ENCODE data around the gene AGMO.
A peak's percentile ranks its signal among the peaks of the same experiment; 100 is the strongest.

The AGMO gene

GRCh38 chr7:15389073-15389472 is 172.7 kb downstream of the AGMO start:
- no peak for DNase-seq

- no peak for DNase-seq
Measured at GRCh38 chr7:15378494-15379145, 183.2 kb downstream of the AGMO start.

- DNase-seq, result no peak
Measured at GRCh38 chr7:15376600-15376999, 185.2 kb downstream of the AGMO start.

- DNase-seq, result no peak
Measured at GRCh38 chr7:15370441-15370840, 191.4 kb downstream of the AGMO start.

GRCh38 chr7:15368653-15369052 is 193.2 kb downstream of the AGMO start:
- DNase-seq, result no peak

- DNase-seq, result no peak
Measured at GRCh38 chr7:15367897-15368296, 193.9 kb downstream of the AGMO start.

- no peak for DNase-seq
Measured at GRCh38 chr7:15358112-15358511, 203.7 kb downstream of the AGMO start.

- DNase-seq, result no peak
Measured at GRCh38 chr7:15352421-15353206, 209.2 kb downstream of the AGMO start.

GRCh38 chr7:15345216-15345615 is 216.6 kb downstream of the AGMO start:
- no peak for DNase-seq

- no peak for DNase-seq
Measured at GRCh38 chr7:15341817-15342216, 220.0 kb downstream of the AGMO start.

GRCh38 chr7:15336146-15336545 is 225.7 kb downstream of the AGMO start:
- DNase-seq, result no peak

- DNase-seq, result no peak
Measured at GRCh38 chr7:15335390-15335789, 226.4 kb downstream of the AGMO start.

- no peak for DNase-seq
Measured at GRCh38 chr7:15334536-15335263, 227.1 kb downstream of the AGMO start.

GRCh38 chr7:15332956-15333355 is 228.9 kb downstream of the AGMO start:
- no peak for DNase-seq

GRCh38 chr7:15330943-15331342 is 230.9 kb downstream of the AGMO start:
- DNase-seq, result no peak

- DNase-seq, result no peak
Measured at GRCh38 chr7:15327001-15327400, 234.8 kb downstream of the AGMO start.

- DNase-seq, result peak; percentile 23
Measured at GRCh38 chr7:15326044-15326644, 235.7 kb downstream of the AGMO start.

- no peak for DNase-seq
Measured at GRCh38 chr7:15323550-15323949, 238.3 kb downstream of the AGMO start.

GRCh38 chr7:15317215-15317614 is 244.6 kb downstream of the AGMO start:
- no peak for DNase-seq

- DNase-seq, result no peak
Measured at GRCh38 chr7:15315678-15316077, 246.1 kb downstream of the AGMO start.

- no peak for DNase-seq
Measured at GRCh38 chr7:15314922-15315321, 246.9 kb downstream of the AGMO start.

GRCh38 chr7:15313361-15313760 is 248.5 kb downstream of the AGMO start:
- DNase-seq, result no peak

- DNase-seq, result no peak
Measured at GRCh38 chr7:15309872-15310271, 251.9 kb downstream of the AGMO start.

GRCh38 chr7:15308821-15309220 is 253.0 kb downstream of the AGMO start:
- no peak for DNase-seq
